ENCODE measurements around the gene LSM6.

Gene LSM6

GRCh38 chr4:146165221-146165620 is 10.3 kb upstream of the LSM6 start:
- in situ Hi-C loops (cut with MboI; ENCODE audit: low sequenced_read_pairs): no loop called here

DNA sequence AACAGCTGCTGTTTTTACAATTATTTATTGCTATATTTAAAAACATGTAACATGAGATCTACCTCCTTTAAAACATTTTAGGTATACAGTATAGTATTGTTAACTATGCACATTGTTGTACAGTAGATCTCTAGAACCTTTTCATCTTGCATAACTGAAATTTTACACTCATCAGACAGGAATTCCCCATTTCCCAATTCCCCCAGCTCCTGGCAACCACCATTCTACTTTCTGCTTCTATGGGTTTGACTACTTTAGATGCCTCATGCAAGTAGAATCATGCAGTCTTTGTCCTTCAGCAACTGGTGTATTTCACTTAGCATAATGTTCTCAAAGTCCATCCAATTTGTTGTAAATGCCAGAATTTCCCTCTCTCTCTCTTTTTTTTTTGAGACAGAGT is 9.7 kb upstream of the LSM6 start:
- Histone ChIP-seq H3K4me3 (no peak overlapping the region), H3K27me3 (ENCODE audit: low read depth) (peaks cover 5% of the 10 kb centered on the region), H3K36me3 (replicated peaks) (no peaks in the 10 kb centered on the region), H3K4me1 (no peaks in the 10 kb centered on the region), H3K9me3 (no peaks in the 10 kb centered on the region)
- DNase-seq (ENCODE audit: low spot score in 2 of 2): no peak
- in situ Hi-C loops (cut with MboI; ENCODE audit: low sequenced_read_pairs): no loop called here

More at GRCh38 chr4:146165221-146165620, 10.3 kb upstream of the LSM6 start:
- H3K4me3 ChIP-seq: no peak overlapping the region
- no peaks in the 10 kb centered on the region for H3K4me1 ChIP-seq
- peaks cover 5% of the 10 kb centered on the region for H3K27me3 ChIP-seq (ENCODE audit: low read depth)
- no peaks in the 10 kb centered on the region for H3K9me3 ChIP-seq
- no peaks in the 10 kb centered on the region for H3K36me3 ChIP-seq (replicated peaks)
- DNase-seq (ENCODE audit: low spot score in 2 of 2): no peak

- peaks cover 1% of the 10 kb centered on the region for H3K4me1 ChIP-seq
- no peaks in the 10 kb centered on the region for H3K36me3 ChIP-seq (replicated peaks)
- H3K27me3 ChIP-seq (ENCODE audit: low read depth): no peaks in the 10 kb centered on the region
- in situ Hi-C loops (cut with MboI; ENCODE audit: low sequenced_read_pairs): no loop called here
- DNase-seq (ENCODE audit: low spot score in 2 of 2): no peak
- H3K4me3 ChIP-seq: no peak overlapping the region
- no peaks in the 10 kb centered on the region for H3K9me3 ChIP-seq
These were observed 5.4 kb upstream of the LSM6 start for GRCh38 chr4:146170149-146170548.

GRCh38 chr4:146176891-146177290 is 1.4 kb downstream of the LSM6 start:
- H3K4me3 ChIP-seq: peak overlapping the region; percentile 87
- no peaks in the 10 kb centered on the region for H3K9me3 ChIP-seq
- no peaks in the 10 kb centered on the region for H3K36me3 ChIP-seq (replicated peaks)
- in situ Hi-C loops (cut with MboI; ENCODE audit: low sequenced_read_pairs): no loop called here
- peaks cover 7% of the 10 kb centered on the region for H3K4me1 ChIP-seq
- DNase-seq (ENCODE audit: low spot score in 2 of 2): no peak
- no peaks in the 10 kb centered on the region for H3K27me3 ChIP-seq (ENCODE audit: low read depth)

DNA sequence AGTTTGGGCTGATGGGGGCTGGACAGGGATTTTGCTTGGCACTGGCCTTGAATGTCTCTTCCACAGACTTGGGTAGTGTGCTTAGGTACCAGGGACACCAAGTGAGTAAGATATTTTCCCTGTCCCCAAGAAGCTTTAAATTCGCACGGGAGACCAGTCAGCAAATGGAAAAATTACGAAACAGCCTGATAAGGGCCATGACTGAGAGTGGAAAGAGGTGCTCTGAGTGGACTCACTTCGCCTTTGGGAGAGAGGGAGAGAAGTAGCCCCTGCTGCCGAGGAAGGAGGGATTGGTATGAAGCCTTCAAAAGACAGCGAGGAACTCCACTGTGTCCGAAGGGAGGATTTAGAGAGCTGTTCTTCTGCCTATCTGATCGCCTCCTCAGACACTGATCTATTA is 2.6 kb downstream of the LSM6 start:
- in situ Hi-C loops (cut with MboI; ENCODE audit: low sequenced_read_pairs): no loop called here
- no peak overlapping the region for H3K4me3 ChIP-seq

DNA sequence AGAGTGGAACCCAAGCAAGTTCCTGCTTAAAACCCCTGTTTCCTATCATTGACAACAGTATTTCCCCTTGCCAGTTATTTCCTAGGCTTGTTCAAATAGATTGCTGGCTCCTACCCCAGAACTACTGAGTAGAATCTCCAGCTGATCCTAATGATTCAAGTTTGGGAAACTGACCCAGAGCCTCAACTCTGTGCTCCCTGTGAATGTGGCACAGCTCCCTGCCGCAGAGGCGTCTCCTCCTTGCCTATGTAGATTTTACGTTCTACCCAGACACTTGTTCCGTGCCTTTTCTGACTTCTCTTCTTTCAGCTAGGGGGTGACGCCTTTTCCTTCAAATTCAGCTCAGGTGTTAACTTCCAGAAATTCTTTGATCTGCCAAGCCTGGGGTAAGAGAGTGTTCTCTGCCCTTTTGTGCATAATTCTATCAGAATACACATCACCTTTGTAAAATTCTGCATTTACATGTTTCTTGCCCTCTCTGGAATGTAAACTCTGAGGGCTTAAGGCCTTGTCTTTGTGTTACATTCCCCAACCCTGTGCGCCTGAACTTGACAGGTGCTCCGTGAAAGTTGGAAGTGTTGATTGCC is 4.4 kb downstream of the LSM6 start:
- DNase-seq (ENCODE audit: low spot score in 2 of 2): no peak
- no peak overlapping the region for H3K4me3 ChIP-seq
- peaks cover 16% of the 10 kb centered on the region for H3K4me1 ChIP-seq
- H3K9me3 ChIP-seq: no peaks in the 10 kb centered on the region
- H3K27me3 ChIP-seq (ENCODE audit: low read depth): no peaks in the 10 kb centered on the region
- peaks cover 12% of the 10 kb centered on the region for H3K36me3 ChIP-seq (replicated peaks)
- in situ Hi-C loops (cut with MboI; ENCODE audit: low sequenced_read_pairs): no loop called here

More for the DNA sequence above, 2.6 kb downstream of the LSM6 start:
- H3K36me3 ChIP-seq (replicated peaks): peaks cover 3% of the 10 kb centered on the region; the same call in 1 of the 2 replicates
- no peaks in the 10 kb centered on the region for H3K27me3 ChIP-seq (ENCODE audit: low read depth)
- H3K4me1 ChIP-seq: peaks cover 16% of the 10 kb centered on the region
- no peaks in the 10 kb centered on the region for H3K9me3 ChIP-seq
- DNase-seq (ENCODE audit: low spot score in 2 of 2): no peak

DNA sequence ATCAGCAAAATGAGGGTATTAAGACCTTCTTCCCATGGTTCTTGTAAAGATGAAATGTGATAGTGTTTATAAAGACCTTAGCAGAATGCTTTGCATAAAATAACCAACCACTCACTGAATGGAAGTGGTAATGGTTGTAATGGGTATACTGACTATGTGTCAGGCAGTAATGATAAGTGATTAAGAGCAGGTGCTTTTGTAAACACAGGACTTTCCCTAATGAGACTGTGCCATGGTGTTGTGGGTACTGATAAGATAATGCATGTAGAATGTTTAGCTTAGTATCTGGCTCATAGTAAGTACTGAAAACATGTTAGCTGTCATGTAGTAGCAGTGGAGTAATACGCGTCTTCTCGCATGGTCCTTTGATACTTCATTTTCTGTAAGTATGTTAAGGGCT is 6.9 kb downstream of the LSM6 start:
- DNase-seq (ENCODE audit: low spot score in 2 of 2): no peak
- Histone ChIP-seq H3K36me3 (replicated peaks) (peaks cover 23% of the 10 kb centered on the region), H3K4me3 (no peak overlapping the region), H3K9me3 (no peaks in the 10 kb centered on the region), H3K27me3 (ENCODE audit: low read depth) (no peaks in the 10 kb centered on the region), H3K4me1 (peaks cover 12% of the 10 kb centered on the region)
- in situ Hi-C loops (cut with MboI; ENCODE audit: low sequenced_read_pairs): no loop called here

- Histone ChIP-seq H3K27me3 (ENCODE audit: low read depth) (no peaks in the 10 kb centered on the region), H3K4me3 (no peak overlapping the region), H3K9me3 (no peaks in the 10 kb centered on the region), H3K36me3 (replicated peaks) (peaks cover 30% of the 10 kb centered on the region), H3K4me1 (peaks cover 12% of the 10 kb centered on the region)
- no peak for DNase-seq (ENCODE audit: low spot score in 2 of 2)
- in situ Hi-C loops (cut with MboI; ENCODE audit: low sequenced_read_pairs): no loop called here
These were observed 7.7 kb downstream of the LSM6 start for GRCh38 chr4:146183209-146183608.

- peaks cover 51% of the 10 kb centered on the region for H3K36me3 ChIP-seq (replicated peaks)
- DNase-seq (ENCODE audit: low spot score in 2 of 2): no peak
- no peaks in the 10 kb centered on the region for H3K9me3 ChIP-seq
- H3K4me3 ChIP-seq: no peak overlapping the region
- H3K27me3 ChIP-seq (ENCODE audit: low read depth): no peaks in the 10 kb centered on the region
- in situ Hi-C loops (cut with MboI; ENCODE audit: low sequenced_read_pairs): no loop called here
- H3K4me1 ChIP-seq: peaks cover 12% of the 10 kb centered on the region
These were observed 10.5 kb downstream of the LSM6 start for GRCh38 chr4:146186041-146186440.

DNA sequence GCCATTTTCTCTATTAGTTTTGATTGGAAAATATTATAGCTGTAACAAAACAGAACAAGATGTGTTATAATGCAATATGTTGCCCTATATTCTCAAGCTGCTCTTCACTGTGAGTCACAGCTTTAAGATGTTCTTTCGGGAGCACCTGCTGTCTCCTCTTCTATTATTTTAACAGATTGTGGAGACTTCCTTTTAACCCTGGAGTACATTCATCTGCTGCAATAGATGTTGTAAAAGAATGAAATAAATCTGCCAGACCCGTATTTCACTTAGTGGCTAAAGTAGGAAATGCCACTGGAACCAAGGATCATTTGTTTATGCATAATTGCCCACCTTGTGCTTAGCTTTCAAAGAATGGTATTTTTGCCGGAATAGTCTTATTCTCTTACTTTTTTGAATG is 11.1 kb downstream of the LSM6 start:
- Histone ChIP-seq H3K36me3 (replicated peaks) (peaks cover 55% of the 10 kb centered on the region), H3K27me3 (ENCODE audit: low read depth) (no peaks in the 10 kb centered on the region), H3K9me3 (no peaks in the 10 kb centered on the region), H3K4me1 (peaks cover 12% of the 10 kb centered on the region), H3K4me3 (no peak overlapping the region)
- no peak for DNase-seq (ENCODE audit: low spot score in 2 of 2)
- in situ Hi-C loops (cut with MboI; ENCODE audit: low sequenced_read_pairs): no loop called here

DNA sequence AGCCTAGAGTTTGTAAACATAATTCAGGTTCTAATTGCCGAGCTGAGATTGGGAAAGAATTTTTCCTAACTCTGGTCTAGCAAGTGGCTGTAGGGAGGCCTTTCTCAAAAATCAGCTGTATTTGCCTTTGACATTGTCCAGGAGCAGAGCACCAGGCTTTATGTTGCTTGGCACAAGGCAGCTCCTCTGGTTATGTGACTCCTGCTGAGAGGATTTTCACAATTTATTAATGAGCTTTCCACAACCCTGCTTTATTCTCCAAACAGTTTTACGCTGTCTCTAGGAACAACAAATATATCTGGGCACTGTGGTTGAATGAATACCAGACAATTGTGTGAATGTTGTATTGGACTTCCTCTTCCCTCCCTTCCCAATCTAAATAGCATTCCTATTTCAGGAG is 14.9 kb downstream of the LSM6 start:
- H3K4me1 ChIP-seq: no peaks in the 10 kb centered on the region
- no peak overlapping the region for H3K4me3 ChIP-seq
- in situ Hi-C loops (cut with MboI; ENCODE audit: low sequenced_read_pairs): no loop called here
- H3K36me3 ChIP-seq (replicated peaks): peaks cover 40% of the 10 kb centered on the region
- DNase-seq (ENCODE audit: low spot score in 2 of 2): no peak
- no peaks in the 10 kb centered on the region for H3K9me3 ChIP-seq
- no peaks in the 10 kb centered on the region for H3K27me3 ChIP-seq (ENCODE audit: low read depth)

- in situ Hi-C loops (cut with MboI; ENCODE audit: low sequenced_read_pairs): no loop called here
- Histone ChIP-seq H3K36me3 (replicated peaks) (peaks cover 37% of the 10 kb centered on the region), H3K4me1 (no peaks in the 10 kb centered on the region), H3K4me3 (no peak overlapping the region), H3K27me3 (ENCODE audit: low read depth) (no peaks in the 10 kb centered on the region), H3K9me3 (no peaks in the 10 kb centered on the region)
- DNase-seq (ENCODE audit: low spot score in 2 of 2): no peak
These were observed 16.4 kb downstream of the LSM6 start for GRCh38 chr4:146191766-146192458.

DNA sequence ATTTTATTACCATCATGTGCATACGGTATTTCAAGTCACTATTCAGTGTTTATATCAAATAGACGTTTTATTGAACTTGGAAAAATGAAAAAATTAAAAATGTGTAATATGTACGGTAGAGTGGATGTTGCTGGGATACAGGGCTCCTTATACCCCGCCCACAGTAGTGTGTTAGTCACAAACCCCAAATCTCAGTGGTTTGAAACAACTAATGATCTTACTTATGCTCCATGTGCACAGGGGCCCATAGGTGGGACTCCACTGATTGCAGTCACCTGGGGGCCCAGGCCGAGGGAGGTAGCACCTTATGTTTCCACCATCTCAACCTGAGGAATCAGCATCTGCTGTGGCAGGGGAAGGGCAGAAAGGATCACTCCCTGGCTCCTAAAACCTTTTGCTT is 18.1 kb downstream of the LSM6 start:
- Histone ChIP-seq H3K4me1 (no peaks in the 10 kb centered on the region), H3K9me3 (no peaks in the 10 kb centered on the region), H3K36me3 (replicated peaks) (peaks cover 25% of the 10 kb centered on the region), H3K4me3 (no peak overlapping the region), H3K27me3 (ENCODE audit: low read depth) (no peaks in the 10 kb centered on the region)
- in situ Hi-C loops (cut with MboI; ENCODE audit: low sequenced_read_pairs): no loop called here
- no peak for DNase-seq (ENCODE audit: low spot score in 2 of 2)

GRCh38 chr4:146194212-146194611 is 18.7 kb downstream of the LSM6 start:
- no peak for DNase-seq (ENCODE audit: low spot score in 2 of 2)
- Histone ChIP-seq H3K4me1 (no peaks in the 10 kb centered on the region), H3K4me3 (no peak overlapping the region), H3K27me3 (ENCODE audit: low read depth) (no peaks in the 10 kb centered on the region), H3K36me3 (replicated peaks) (peaks cover 23% of the 10 kb centered on the region), H3K9me3 (no peaks in the 10 kb centered on the region)
- in situ Hi-C loops (cut with MboI; ENCODE audit: low sequenced_read_pairs): no loop called here

DNA sequence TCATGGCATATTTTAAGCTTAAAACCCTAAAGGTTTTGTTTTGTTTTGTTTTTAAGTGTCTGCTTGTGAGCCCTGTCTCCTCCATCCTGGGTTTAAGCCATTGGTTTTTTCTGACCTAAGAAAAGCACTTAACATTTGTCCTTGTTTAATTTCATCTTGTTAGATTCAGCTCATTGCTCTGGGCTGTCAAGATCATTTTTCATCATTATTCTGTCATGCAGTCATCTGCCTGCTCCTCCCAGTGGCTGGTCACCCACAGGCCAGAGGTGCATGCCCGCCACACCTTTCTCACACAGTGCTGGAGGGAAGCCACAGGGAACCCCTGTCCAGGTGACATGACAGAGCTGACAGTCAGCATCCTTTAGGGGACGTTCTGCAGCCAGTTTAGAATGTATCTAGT is 27.1 kb downstream of the LSM6 start:
- no peak for DNase-seq (ENCODE audit: low spot score in 2 of 2)
- H3K4me1 ChIP-seq: no peaks in the 10 kb centered on the region
- in situ Hi-C loops (cut with MboI; ENCODE audit: low sequenced_read_pairs): no loop called here
- no peaks in the 10 kb centered on the region for H3K9me3 ChIP-seq
- no peaks in the 10 kb centered on the region for H3K27me3 ChIP-seq (ENCODE audit: low read depth)
- H3K36me3 ChIP-seq (replicated peaks): no peaks in the 10 kb centered on the region
- no peak overlapping the region for H3K4me3 ChIP-seq

All from HAP-1 (cell line).